Measurements from ENCODE around the gene IL2RG. TPM values are rescaled to one million over a fixed set of nuclear protein-coding genes. Genes with fewer than 3 reads are reported as not detected.

The IL2RG gene
- total RNA-seq, 1 donor from 2014 or later, result 33.1 TPM

- DNase-seq, result no peak
- H3K4me3 ChIP-seq, result no peak overlapping the region
- no peaks in the 10 kb centered on the region for H3K9me3 ChIP-seq
- intact Hi-C loops (cut with DNase I), result no loop called here
- no peak for ATAC-seq
- H3K27ac ChIP-seq, result no peak overlapping the region
- H3K27me3 ChIP-seq (ENCODE audit: low read depth), result no peaks in the 10 kb centered on the region
- no peaks in the 10 kb centered on the region for H3K36me3 ChIP-seq
- TF ChIP-seq, protein P1, sequence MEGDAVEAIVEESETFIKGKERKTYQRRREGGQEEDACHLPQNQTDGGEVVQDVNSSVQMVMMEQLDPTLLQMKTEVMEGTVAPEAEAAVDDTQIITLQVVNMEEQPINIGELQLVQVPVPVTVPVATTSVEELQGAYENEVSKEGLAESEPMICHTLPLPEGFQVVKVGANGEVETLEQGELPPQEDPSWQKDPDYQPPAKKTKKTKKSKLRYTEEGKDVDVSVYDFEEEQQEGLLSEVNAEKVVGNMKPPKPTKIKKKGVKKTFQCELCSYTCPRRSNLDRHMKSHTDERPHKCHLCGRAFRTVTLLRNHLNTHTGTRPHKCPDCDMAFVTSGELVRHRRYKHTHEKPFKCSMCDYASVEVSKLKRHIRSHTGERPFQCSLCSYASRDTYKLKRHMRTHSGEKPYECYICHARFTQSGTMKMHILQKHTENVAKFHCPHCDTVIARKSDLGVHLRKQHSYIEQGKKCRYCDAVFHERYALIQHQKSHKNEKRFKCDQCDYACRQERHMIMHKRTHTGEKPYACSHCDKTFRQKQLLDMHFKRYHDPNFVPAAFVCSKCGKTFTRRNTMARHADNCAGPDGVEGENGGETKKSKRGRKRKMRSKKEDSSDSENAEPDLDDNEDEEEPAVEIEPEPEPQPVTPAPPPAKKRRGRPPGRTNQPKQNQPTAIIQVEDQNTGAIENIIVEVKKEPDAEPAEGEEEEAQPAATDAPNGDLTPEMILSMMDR (IDR thresholded peaks at IDR 0.05), result no peak
- no peaks in the 10 kb centered on the region for H3K4me1 ChIP-seq
These were observed 25.5 kb downstream of the IL2RG start for GRCh38 chrX:71085900-71086299.

GRCh38 chrX:71082822-71083221, 28.6 kb downstream of the IL2RG start:
- intact Hi-C loops (cut with DNase I), result no loop called here
- Histone ChIP-seq H3K4me3 (no peak overlapping the region), H3K4me1 (no peaks in the 10 kb centered on the region), H3K27me3 (ENCODE audit: low read depth) (no peaks in the 10 kb centered on the region), H3K36me3 (no peaks in the 10 kb centered on the region), H3K9me3 (no peaks in the 10 kb centered on the region), H3K27ac (no peak overlapping the region)
- TF ChIP-seq, protein P1 (IDR thresholded peaks at IDR 0.05), result no peak
- DNase-seq (no peak), ATAC-seq (no peak)

DNA sequence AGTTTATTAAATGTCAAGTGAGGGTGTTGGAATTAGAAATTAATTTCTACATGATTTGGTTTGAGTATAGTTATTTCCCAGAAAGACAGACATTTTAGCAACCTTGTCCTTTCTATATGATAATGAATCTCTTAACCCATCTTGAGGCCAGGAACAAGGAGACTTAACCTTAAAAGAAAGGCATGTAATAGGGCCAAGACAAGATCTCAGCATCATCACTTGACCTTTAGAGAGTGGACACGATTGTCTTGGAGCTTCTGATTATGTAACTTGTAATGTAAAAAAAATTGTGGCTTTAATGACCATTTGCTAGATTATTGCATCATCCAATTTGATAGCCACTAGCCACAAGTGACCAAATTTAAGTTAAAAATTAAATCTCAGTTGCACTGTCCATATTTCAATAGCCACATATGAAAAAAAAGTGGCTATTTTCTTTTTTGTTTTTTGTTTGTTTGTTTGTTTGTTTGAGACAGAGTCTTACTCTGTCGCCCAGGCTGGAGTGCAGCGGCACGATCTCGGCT, 29.2 kb downstream of the IL2RG start:
- TF ChIP-seq, protein P1 (IDR thresholded peaks at IDR 0.05), result no peak
- ATAC-seq (no peak), DNase-seq (no peak)
- no peaks in the 10 kb centered on the region for H3K9me3 ChIP-seq
- H3K27ac ChIP-seq, result no peak overlapping the region
- intact Hi-C loops (cut with DNase I), result no loop called here
- no peaks in the 10 kb centered on the region for H3K27me3 ChIP-seq (ENCODE audit: low read depth)
- no peak overlapping the region for H3K4me3 ChIP-seq
- H3K4me1 ChIP-seq, result no peaks in the 10 kb centered on the region
- H3K36me3 ChIP-seq, result no peaks in the 10 kb centered on the region

- Histone ChIP-seq H3K9me3 (no peaks in the 10 kb centered on the region), H3K4me1 (no peaks in the 10 kb centered on the region), H3K27ac (no peak overlapping the region), H3K27me3 (ENCODE audit: low read depth) (no peaks in the 10 kb centered on the region), H3K4me3 (no peak overlapping the region), H3K36me3 (no peaks in the 10 kb centered on the region)
- TF ChIP-seq, protein P1 (IDR thresholded peaks at IDR 0.05), result no peak
- no peak for DNase-seq
- intact Hi-C loops (cut with DNase I), result no loop called here
- no peak for ATAC-seq
These were observed 29.9 kb downstream of the IL2RG start for GRCh38 chrX:71081330-71082123.

DNA sequence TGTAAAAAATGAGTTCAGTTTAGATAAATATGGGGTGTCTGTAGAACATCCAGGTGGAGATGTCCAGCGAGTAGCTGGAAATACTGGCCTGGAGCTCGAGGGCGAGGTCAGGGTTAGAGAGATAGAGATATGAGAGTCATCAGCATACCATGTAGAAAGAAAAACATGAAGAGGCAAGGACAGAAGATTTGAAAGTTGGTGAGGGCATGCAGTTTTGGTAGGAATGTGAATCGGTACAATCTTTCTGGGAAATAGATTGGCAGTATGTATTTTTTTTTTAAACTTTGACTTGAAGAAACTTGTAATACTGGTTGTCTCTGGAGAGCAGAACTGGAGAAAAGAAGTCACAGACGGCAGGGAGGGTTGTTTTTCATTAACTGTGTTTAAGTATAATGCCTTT, 40.8 kb downstream of the IL2RG start:
- no peak for DNase-seq
- H3K4me3 ChIP-seq, result no peak overlapping the region
- no peaks in the 10 kb centered on the region for H3K9me3 ChIP-seq
- TF ChIP-seq, protein P1 (IDR thresholded peaks at IDR 0.05), result no peak
- no peaks in the 10 kb centered on the region for H3K4me1 ChIP-seq
- H3K36me3 ChIP-seq, result no peaks in the 10 kb centered on the region
- H3K27ac ChIP-seq, result no peak overlapping the region
- no peaks in the 10 kb centered on the region for H3K27me3 ChIP-seq (ENCODE audit: low read depth)
- intact Hi-C loops (cut with DNase I), result no loop called here
- no peak for ATAC-seq

Measured in lower lobe of right lung (tissue), 2 donors.